Chondrocyte (in vitro differentiated cells): ENCODE results near the gene SLC39A8. TPM values are rescaled to one million over a fixed set of nuclear protein-coding genes. Genes with fewer than 3 reads are reported as not detected.

ENCODE experiments used
- DNase-seq: peaks from one replicate; pipeline ENCODE4 v3.0.0; 2021; ENCODE audit warnings: mixed read lengths, low spot score
- H3K27ac Mint-ChIP-seq: one replicate; pipeline ENCODE4 v1.8.0; 2021; ENCODE audit warnings: mild to moderate bottlenecking, moderate library complexity, mixed read lengths; ENCODE audit not compliant: unreplicated experiment
- H3K27me3 Mint-ChIP-seq: 2 replicates; pipeline ENCODE4 v1.8.0; 2021; ENCODE audit warnings: low read depth, mixed read lengths
- H3K36me3 Mint-ChIP-seq: 2 replicates; pipeline ENCODE4 v1.8.0; 2021; ENCODE audit warnings: low read depth, mixed read lengths
- H3K4me1 Mint-ChIP-seq: 2 replicates; pipeline ENCODE4 v1.8.0; 2021; ENCODE audit warnings: low read depth, mild to moderate bottlenecking, mixed read lengths
- H3K4me3 Mint-ChIP-seq: one replicate; pipeline ENCODE4 v1.8.0; 2021; ENCODE audit warnings: mild to moderate bottlenecking, moderate library complexity, mixed read lengths; ENCODE audit not compliant: unreplicated experiment
- H3K9me3 Mint-ChIP-seq: 2 replicates; pipeline ENCODE4 v1.8.0; 2021; ENCODE audit warnings: low read depth, mixed read lengths
- CTCF ChIP-seq: fragments of 200-600 bp; sonication (generic); IDR thresholded peaks from 2 replicates; pipeline ENCODE4 v1.5.0; 2021; ENCODE audit warnings: antibody characterized with exemption, mild to moderate bottlenecking, moderate library complexity
- total RNA-seq: library from RNA; stranded (reverse); gene quantifications from 3 replicates; pipeline ENCODE4 v1.2.1, GENCODE V29; 2021

SLC39A8 gene
- total RNA-seq, 1 donor from 2014 or later = 1.8 TPM

- DNase-seq = no peak
- Mint-ChIP-seq H3K4me1 (peaks cover 5% of the 10 kb centered on the region), H3K4me3 (no peak overlapping the region)
Measured at GRCh38 chr4:102217345-102217744, 127.9 kb downstream of the SLC39A8 start.

GRCh38 chr4:102216666-102217065 lies 128.6 kb downstream of the SLC39A8 start:
- Mint-ChIP-seq H3K4me1 (peaks cover 5% of the 10 kb centered on the region), H3K4me3 (no peak overlapping the region), H3K27ac (no peak overlapping the region), H3K27me3 (peaks cover 17% of the 10 kb centered on the region), H3K36me3 (no peaks in the 10 kb centered on the region), H3K9me3 (no peaks in the 10 kb centered on the region)
- TF ChIP-seq CTCF = no peak
- no peak for DNase-seq

More at GRCh38 chr4:102217345-102217744, 127.9 kb downstream of the SLC39A8 start:
- no peaks in the 10 kb centered on the region for H3K9me3 Mint-ChIP-seq
- no peak overlapping the region for H3K27ac Mint-ChIP-seq
- TF ChIP-seq CTCF = no peak
- peaks cover 17% of the 10 kb centered on the region for H3K27me3 Mint-ChIP-seq
- H3K36me3 Mint-ChIP-seq = no peaks in the 10 kb centered on the region

- TF ChIP-seq CTCF = no peak
- no peak for DNase-seq
Measured at GRCh38 chr4:102213031-102213430, 132.3 kb downstream of the SLC39A8 start.

More at GRCh38 chr4:102213031-102213430, 132.3 kb downstream of the SLC39A8 start:
- H3K27me3 Mint-ChIP-seq = peaks cover 7% of the 10 kb centered on the region
- H3K9me3 Mint-ChIP-seq = peaks cover 3% of the 10 kb centered on the region
- H3K27ac Mint-ChIP-seq = no peak overlapping the region
- H3K4me3 Mint-ChIP-seq = no peak overlapping the region
- no peaks in the 10 kb centered on the region for H3K36me3 Mint-ChIP-seq
- peaks cover 9% of the 10 kb centered on the region for H3K4me1 Mint-ChIP-seq

Other genes with a start within 250 kb of the SLC39A8 start
- 21.6 to 24.4 TPM (median 22.2 TPM) in 3 replicates for gene NFKB1, start 155.9 kb upstream of the SLC39A8 start, total RNA-seq